HEK293T (cell line): ENCODE data around the gene HK1.

Source experiments
- CTCF ChIA-PET: fragments of 350-600 bp; formaldehyde crosslinking; extraction: SDS; loops from one replicate; lab custom pipeline; 2021; ENCODE audit warnings: antibody characterized with exemption, inconsistent platforms; lab: Yijun Ruan, JAX
- POLR2A ChIA-PET: fragments of 350-600 bp; formaldehyde crosslinking; extraction: SDS; loops from one replicate; lab custom pipeline; 2020; ENCODE audit warnings: antibody characterized with exemption, inconsistent platforms; lab: Yijun Ruan, JAX
- DNase-seq: peaks from one replicate; pipeline ENCODE4 v3.0.0; 2012; ENCODE audit warnings: mixed read lengths; ENCODE audit errors: extremely low spot score
- ARNT ChIP-seq: fragments of 450-650 bp; IDR thresholded peaks from 2 replicates; pipeline ENCODE4 v1.6.1; 2017; ENCODE audit warnings: mild to moderate bottlenecking
- BHLHE40 ChIP-seq: fragments of 450-650 bp; IDR thresholded peaks from 2 replicates; pipeline ENCODE4 v1.6.1; 2016; ENCODE audit warnings: mild to moderate bottlenecking, moderate library complexity, borderline replicate concordance
- CTBP1 ChIP-seq: fragments of 450-650 bp; IDR thresholded peaks from 2 replicates; pipeline ENCODE4 v1.6.1; 2016; ENCODE audit warnings: borderline replicate concordance
- ELF4 ChIP-seq: fragments of 450-650 bp; IDR thresholded peaks from 2 replicates; pipeline ENCODE4 v1.6.1; 2017; ENCODE audit warnings: antibody characterized with exemption
- FOXA1 ChIP-seq: fragments of 450-650 bp; IDR thresholded peaks from 2 replicates; pipeline ENCODE4 v1.6.1; 2016; ENCODE audit warnings: mild to moderate bottlenecking
- FOXK2 ChIP-seq: fragments of 450-650 bp; IDR thresholded peaks from 2 replicates; pipeline ENCODE4 v1.6.1; 2016; ENCODE audit warnings: mild to moderate bottlenecking
- FOXM1 ChIP-seq: fragments of 450-650 bp; IDR thresholded peaks from 2 replicates; pipeline ENCODE4 v1.6.1; 2017; ENCODE audit warnings: mild to moderate bottlenecking, borderline replicate concordance
- HDGF ChIP-seq: fragments of 450-650 bp; IDR thresholded peaks from 2 replicates; pipeline ENCODE4 v1.6.1; 2017; ENCODE audit warnings: antibody characterized with exemption, borderline replicate concordance
- L3MBTL2 ChIP-seq: fragments of 450-650 bp; conservative IDR thresholded peaks from 2 replicates; pipeline ENCODE4 v1.6.1; 2016; ENCODE audit warnings: mild to moderate bottlenecking
- LEF1 ChIP-seq: fragments of 450-650 bp; IDR thresholded peaks from 2 replicates; pipeline ENCODE4 v1.6.1; 2017; ENCODE audit warnings: mild to moderate bottlenecking, borderline replicate concordance
- NFRKB ChIP-seq: fragments of 450-650 bp; IDR thresholded peaks from 2 replicates; pipeline ENCODE4 v1.6.1; 2016; ENCODE audit warnings: mild to moderate bottlenecking, moderate library complexity
- PKNOX1 ChIP-seq: fragments of 450-650 bp; IDR thresholded peaks from 2 replicates; pipeline ENCODE4 v1.6.1; 2016
- SP1 ChIP-seq: fragments of 450-650 bp; IDR thresholded peaks from 2 replicates; pipeline ENCODE4 v1.6.1; 2017
- SUZ12 ChIP-seq: fragments of 450-650 bp; IDR thresholded peaks from 2 replicates; pipeline ENCODE4 v1.6.1; 2016; ENCODE audit warnings: mild to moderate bottlenecking
- TARDBP ChIP-seq: fragments of 450-650 bp; IDR thresholded peaks from 2 replicates; pipeline ENCODE4 v1.6.1; 2016
- ZNF384 ChIP-seq: fragments of 450-650 bp; IDR thresholded peaks from 2 replicates; pipeline ENCODE4 v1.6.1; 2016

Gene HK1

GRCh38 chr10:69345402-69345801 is 67.1 kb downstream of the HK1 start:
- CTCF ChIA-PET = no interaction called here
- POLR2A ChIA-PET = no interaction called here
- no peak for TF ChIP-seq LEF1
- no peak for TF ChIP-seq SP1
- no peak for TF ChIP-seq FOXK2
- no peak for TF ChIP-seq TARDBP
- no peak for DNase-seq

- CTCF ChIA-PET = no interaction called here
- POLR2A ChIA-PET = no interaction called here
- DNase-seq = no peak
- TF ChIP-seq SP1 = no peak
- TF ChIP-seq L3MBTL2 = no peak
- TF ChIP-seq PKNOX1 = no peak
Measured at GRCh38 chr10:69345890-69346474, 67.7 kb downstream of the HK1 start.

- ChIA-PET POLR2A (no interaction called here), CTCF (no interaction called here)
- TF ChIP-seq SUZ12 (no peak), TARDBP (no peak), ZNF384 (no peak), FOXA1 (no peak), L3MBTL2 (no peak), BHLHE40 (no peak), ARNT (no peak), CTBP1 (no peak), FOXK2 (no peak), SP1 (no peak), NFRKB (no peak), PKNOX1 (no peak), LEF1 (no peak), FOXM1 (no peak), HDGF (no peak), ELF4 (no peak)
- DNase-seq = no peak
Measured at GRCh38 chr10:69346776-69347175, 68.5 kb downstream of the HK1 start.

- TF ChIP-seq CTBP1 = no peak
- no peak for TF ChIP-seq HDGF
- TF ChIP-seq TARDBP = no peak
- TF ChIP-seq LEF1 = no peak
- no peak for TF ChIP-seq ZNF384
- no peak for TF ChIP-seq ARNT
- no peak for TF ChIP-seq ELF4
- TF ChIP-seq SP1 = no peak
- TF ChIP-seq FOXM1 = no peak
- TF ChIP-seq FOXK2 = no peak
- TF ChIP-seq FOXA1 = no peak
- no peak for TF ChIP-seq L3MBTL2
- POLR2A ChIA-PET = interaction anchor here (0.7 kb wide), 1 partner anchor 10 kb away, joined by 3 read pairs; no protein-coding TSS in a partner anchor
- CTCF ChIA-PET = interaction anchor here (0.6 to 0.9 kb wide), 2 partner anchors 16 to 799 kb away, joined by 3 to 4 read pairs; no protein-coding TSS in a partner anchor
- no peak for DNase-seq
Measured at GRCh38 chr10:69348816-69349541, 70.7 kb downstream of the HK1 start.

- DNase-seq = no peak
- TF ChIP-seq PKNOX1 = no peak
- TF ChIP-seq FOXM1 = no peak
- TF ChIP-seq ZNF384 = no peak
- no peak for TF ChIP-seq ELF4
- no peak for TF ChIP-seq SP1
- no peak for TF ChIP-seq SUZ12
- TF ChIP-seq ARNT = no peak
- no peak for TF ChIP-seq L3MBTL2
- no peak for TF ChIP-seq FOXK2
- TF ChIP-seq NFRKB = no peak
- TF ChIP-seq TARDBP = no peak
- no peak for TF ChIP-seq BHLHE40
- no peak for TF ChIP-seq HDGF
- no peak for TF ChIP-seq LEF1
- ChIA-PET POLR2A (interaction anchor here (0.7 kb wide), 1 partner anchor 10 kb away, joined by 3 read pairs; no protein-coding TSS in a partner anchor), CTCF (interaction anchor here (0.6 to 0.9 kb wide), 2 partner anchors 16 to 799 kb away, joined by 3 to 4 read pairs; no protein-coding TSS in a partner anchor)
Measured at GRCh38 chr10:69349542-69349888, 71.2 kb downstream of the HK1 start.

- CTCF ChIA-PET = no interaction called here
Measured at GRCh38 chr10:69351589-69351988, 73.3 kb downstream of the HK1 start.

More at GRCh38 chr10:69351589-69351988, 73.3 kb downstream of the HK1 start:
- no peak for DNase-seq
- POLR2A ChIA-PET = no interaction called here
- TF ChIP-seq L3MBTL2 (no peak), CTBP1 (no peak), ELF4 (no peak), SP1 (no peak), FOXK2 (no peak), SUZ12 (no peak), TARDBP (no peak)
